A673 (cell line): ENCODE results near the gene SLC3A2. TPM values are rescaled to one million over a fixed set of nuclear protein-coding genes. Genes with fewer than 3 reads are reported as not detected.

Source experiments
- BruUV-seq: library from RNA; stranded (reverse); fragments of 400-500 nt; replicated peaks from 2 replicates; lab custom pipeline; 2021; lab: Mats Ljungman, UMichigan
- CTCF ChIA-PET: fragments of 300-600 bp; sonication (Branson Sonifier 250); formaldehyde crosslinking; loops from one replicate; lab custom pipeline; 2022; ENCODE audit warnings: antibody characterized with exemption; lab: Charles Lee
- POLR2A ChIA-PET: fragments of 300-600 bp; sonication (Branson Sonifier 250); formaldehyde crosslinking; loops from one replicate; lab custom pipeline; 2022; ENCODE audit warnings: antibody characterized with exemption; ENCODE audit not compliant: low non-redundant PET; lab: Charles Lee
- DNase-seq: peaks from one replicate; pipeline ENCODE4 v3.0.0-alpha.2; 2015; ENCODE audit warnings: low spot score
- H3K27ac ChIP-seq: fragments of 200-600 bp; sonication (generic); 2 replicates; pipeline ENCODE4 v1.5.1; 2016; ENCODE audit warnings: mixed run types, low read depth, mild to moderate bottlenecking, mixed read lengths, antibody characterized with exemption, low read length; ENCODE audit not compliant: poor library complexity, severe bottlenecking
- H3K27me3 ChIP-seq: fragments of 200-600 bp; sonication (generic); replicated peaks from 2 replicates; pipeline ENCODE4 v1.6.1; 2017; ENCODE audit warnings: mixed run types, low read depth, mild to moderate bottlenecking, mixed read lengths, antibody characterized with exemption, low read length; ENCODE audit not compliant: insufficient read depth, poor library complexity
- H3K36me3 ChIP-seq: fragments of 200-600 bp; sonication (generic); 2 replicates; pipeline ENCODE4 v1.6.1; 2016; ENCODE audit warnings: mixed run types, mild to moderate bottlenecking, mixed read lengths, antibody characterized with exemption, low read length; ENCODE audit not compliant: insufficient read depth, poor library complexity, severe bottlenecking
- H3K4me1 ChIP-seq: fragments of 200-600 bp; sonication (generic); 2 replicates; pipeline ENCODE4 v1.6.1; 2017; ENCODE audit warnings: mixed run types, mild to moderate bottlenecking, mixed read lengths, antibody characterized with exemption, low read length; ENCODE audit not compliant: insufficient read depth, poor library complexity, severe bottlenecking
- H3K4me3 ChIP-seq: fragments of 200-600 bp; sonication (generic); 2 replicates; pipeline ENCODE4 v1.5.1; 2016; ENCODE audit warnings: low read depth, mixed run types, mild to moderate bottlenecking, mixed read lengths, low read length; ENCODE audit not compliant: poor library complexity, severe bottlenecking
- H3K9me3 ChIP-seq: fragments of 200-600 bp; sonication (generic); 2 replicates; pipeline ENCODE4 v1.6.1; 2016; ENCODE audit warnings: mixed run types, low read depth, mild to moderate bottlenecking, mixed read lengths, antibody characterized with exemption, low read length; ENCODE audit not compliant: poor library complexity, severe bottlenecking
- EZH2 ChIP-seq: fragments of 200-600 bp; sonication (generic); IDR thresholded peaks from 2 replicates; pipeline ENCODE4 v1.6.1; 2017; ENCODE audit warnings: borderline replicate concordance, low read depth, mild to moderate bottlenecking, mixed read lengths, antibody characterized with exemption, low read length; ENCODE audit not compliant: poor library complexity, severe bottlenecking
- intact Hi-C: fragments of 100-400 bp; cut with micrococcal nuclease; formaldehyde crosslinking; loops from one replicate; pipeline ENCODE4 v1.10.0; 2022; ENCODE audit not compliant: unreplicated experiment
- total RNA-seq: library from RNA; stranded (reverse); gene quantifications from 2 replicates; pipeline ENCODE4 v1.2.3, GENCODE V29; 2021
- TF ChIP-seq, protein P1 (sequence below): fragments of 300-800, 200-600 bp; sonication (generic); conservative IDR thresholded peaks from 2 replicates; pipeline ENCODE4 v1.5.1; 2017; ENCODE audit warnings: low read depth, mild to moderate bottlenecking, antibody characterized with exemption, low read length, moderate library complexity, mixed read lengths

SLC3A2 gene
- total RNA-seq, 1 experiment from 2014 or later = 511 TPM

- Histone ChIP-seq H3K27me3 (no peaks in the 10 kb centered on the region), H3K9me3 (no peaks in the 10 kb centered on the region), H3K27ac (peak overlapping the region; percentile 98), H3K4me1 (peaks cover 40% of the 10 kb centered on the region), H3K36me3 (peaks cover 49% of the 10 kb centered on the region), H3K4me3 (peak overlapping the region; percentile 72)
- intact Hi-C loops = loop anchor here (5.0 kb wide), 1 partner anchor 93 kb away; the partner anchor contains the start of gene TMEM179B
- BruUV-seq = no TSS peak
- TF ChIP-seq, protein P1, sequence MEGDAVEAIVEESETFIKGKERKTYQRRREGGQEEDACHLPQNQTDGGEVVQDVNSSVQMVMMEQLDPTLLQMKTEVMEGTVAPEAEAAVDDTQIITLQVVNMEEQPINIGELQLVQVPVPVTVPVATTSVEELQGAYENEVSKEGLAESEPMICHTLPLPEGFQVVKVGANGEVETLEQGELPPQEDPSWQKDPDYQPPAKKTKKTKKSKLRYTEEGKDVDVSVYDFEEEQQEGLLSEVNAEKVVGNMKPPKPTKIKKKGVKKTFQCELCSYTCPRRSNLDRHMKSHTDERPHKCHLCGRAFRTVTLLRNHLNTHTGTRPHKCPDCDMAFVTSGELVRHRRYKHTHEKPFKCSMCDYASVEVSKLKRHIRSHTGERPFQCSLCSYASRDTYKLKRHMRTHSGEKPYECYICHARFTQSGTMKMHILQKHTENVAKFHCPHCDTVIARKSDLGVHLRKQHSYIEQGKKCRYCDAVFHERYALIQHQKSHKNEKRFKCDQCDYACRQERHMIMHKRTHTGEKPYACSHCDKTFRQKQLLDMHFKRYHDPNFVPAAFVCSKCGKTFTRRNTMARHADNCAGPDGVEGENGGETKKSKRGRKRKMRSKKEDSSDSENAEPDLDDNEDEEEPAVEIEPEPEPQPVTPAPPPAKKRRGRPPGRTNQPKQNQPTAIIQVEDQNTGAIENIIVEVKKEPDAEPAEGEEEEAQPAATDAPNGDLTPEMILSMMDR = no peak
- TF ChIP-seq EZH2 = no peak
- peak; percentile 52 for DNase-seq
- ChIA-PET POLR2A (interaction anchor here (0.6 kb wide), 1 partner anchor 39 kb away, joined by 5 read pairs; no protein-coding TSS in a partner anchor), CTCF (no interaction called here)
These were observed 379 bp upstream of the SLC3A2 start for GRCh38 chr11:62880231-62880802.

DNA sequence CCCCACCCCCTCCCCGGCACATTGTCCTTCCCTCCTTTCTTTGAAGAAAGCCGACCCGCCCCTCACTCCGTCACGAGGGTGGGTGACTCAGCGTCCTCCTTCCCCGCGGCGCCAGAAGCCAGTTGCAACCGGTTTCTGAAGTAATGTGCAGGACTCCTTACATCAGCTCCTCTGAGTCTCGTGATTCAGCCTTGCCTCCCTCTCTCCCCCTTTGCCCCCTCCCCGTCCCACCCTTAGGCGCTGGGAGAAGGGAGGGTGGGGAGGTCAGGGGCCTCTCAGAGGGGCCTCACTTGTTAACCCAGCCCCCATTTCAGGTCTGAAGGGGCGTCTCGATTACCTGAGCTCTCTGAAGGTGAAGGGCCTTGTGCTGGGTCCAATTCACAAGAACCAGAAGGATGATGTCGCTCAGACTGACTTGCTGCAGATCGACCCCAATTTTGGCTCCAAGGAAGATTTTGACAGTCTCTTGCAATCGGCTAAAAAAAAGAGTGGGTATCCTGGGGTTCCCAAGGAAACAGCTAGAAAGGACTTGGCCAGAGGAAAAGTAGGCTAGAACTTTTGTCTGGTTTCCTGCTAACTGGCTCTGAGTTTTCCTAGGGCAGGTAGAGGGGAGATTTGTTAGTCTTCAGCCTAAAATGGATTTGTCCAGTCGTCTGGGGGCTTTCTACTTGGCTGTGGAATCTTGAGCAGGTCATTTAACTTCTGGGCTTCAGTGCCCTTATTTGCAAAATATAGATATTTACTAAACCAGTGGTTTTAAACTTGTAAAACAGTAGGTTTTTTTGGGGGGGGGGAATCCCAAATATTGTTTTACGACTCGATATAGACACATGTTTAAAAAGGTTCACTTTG is 1.1 kb downstream of the SLC3A2 start:
- TF ChIP-seq, protein P1 = no peak; the same call in 1 of the 2 replicates
- TSS peak; percentile 54 for BruUV-seq
- Histone ChIP-seq H3K4me1 (peaks cover 55% of the 10 kb centered on the region), H3K27me3 (no peaks in the 10 kb centered on the region), H3K27ac (peak overlapping the region; percentile 98), H3K4me3 (peak overlapping the region; percentile 72), H3K9me3 (no peaks in the 10 kb centered on the region), H3K36me3 (peaks cover 62% of the 10 kb centered on the region)
- POLR2A ChIA-PET = interaction anchor here (0.5 to 1.6 kb wide), 7 partner anchors 8 to 290 kb away, joined by 3 to 13 read pairs (median 6); no protein-coding TSS in a partner anchor
- DNase-seq = peak; percentile 99
- CTCF ChIA-PET = interaction anchor here (0.6 to 1.2 kb wide), 5 partner anchors 20 to 201 kb away, joined by 4 to 14 read pairs (median 4); no protein-coding TSS in a partner anchor
- intact Hi-C loops = loop anchor here (1.0 to 5.0 kb wide), 2 partner anchors 41 to 95 kb away; partner anchors contain the start of gene TMEM179B

GRCh38 chr11:62882431-62882749 is 1.7 kb downstream of the SLC3A2 start:
- CTCF ChIA-PET = interaction anchor here (0.7 to 1.2 kb wide), 2 partner anchors 24 to 41 kb away, joined by 4 to 11 read pairs; no protein-coding TSS in a partner anchor
- H3K4me1 ChIP-seq = peaks cover 59% of the 10 kb centered on the region
- intact Hi-C loops = loop anchor here (5.0 kb wide), 1 partner anchor 95 kb away; the partner anchor contains the start of gene TMEM179B
- no peak for TF ChIP-seq EZH2
- TF ChIP-seq, protein P1 = no peak
- H3K4me3 ChIP-seq = peak overlapping the region; percentile 72
- H3K27ac ChIP-seq = peak overlapping the region; percentile 98
- no peak for DNase-seq
- peaks cover 62% of the 10 kb centered on the region for H3K36me3 ChIP-seq
- H3K9me3 ChIP-seq = no peaks in the 10 kb centered on the region
- no peaks in the 10 kb centered on the region for H3K27me3 ChIP-seq
- no TSS peak for BruUV-seq
- POLR2A ChIA-PET = interaction anchor here (0.7 to 1.4 kb wide), 2 partner anchors 30 to 182 kb away, joined by 6 to 9 read pairs; no protein-coding TSS in a partner anchor
